H9 (cell line): ENCODE measurements around the gene BRD7. TPM values are rescaled to one million over a fixed set of nuclear protein-coding genes. Genes with fewer than 3 reads are reported as not detected.

ENCODE experiments used
- DNase-seq: peaks from one replicate; pipeline ENCODE4 v3.0.0-alpha.2; 2017
- H2AFZ ChIP-seq: one replicate; pipeline ENCODE4 v1.6.1; 2013; ENCODE audit warnings: mild to moderate bottlenecking, low read length, control low read depth, moderate library complexity
- H2AK5ac ChIP-seq: 2 replicates; pipeline ENCODE4 v1.6.1; 2013; ENCODE audit warnings: low read length, control low read depth, mixed read lengths; ENCODE audit not compliant: insufficient read length
- H2BK120ac ChIP-seq: one replicate; pipeline ENCODE4 v1.6.1; 2013; ENCODE audit warnings: low read depth, mild to moderate bottlenecking, low read length, control low read depth, inconsistent platforms; ENCODE audit not compliant: poor library complexity, severe bottlenecking
- H2BK12ac ChIP-seq: 2 replicates; pipeline ENCODE4 v1.6.1; 2013; ENCODE audit warnings: low read length, control low read depth, mixed read lengths, low read depth; ENCODE audit not compliant: insufficient read length
- H2BK15ac ChIP-seq: 2 replicates; pipeline ENCODE4 v1.6.1; 2013; ENCODE audit warnings: low read depth, low read length, control low read depth
- H2BK20ac ChIP-seq: one replicate; pipeline ENCODE4 v1.6.1; 2013; ENCODE audit warnings: low read depth, mild to moderate bottlenecking, low read length, control low read depth, inconsistent platforms; ENCODE audit not compliant: poor library complexity, severe bottlenecking
- H2BK5ac ChIP-seq: 2 replicates; pipeline ENCODE4 v1.6.1; 2013; ENCODE audit warnings: low read length, control low read depth, mixed read lengths; ENCODE audit not compliant: insufficient read length
- H3K14ac ChIP-seq: 2 replicates; pipeline ENCODE4 v1.6.1; 2013; ENCODE audit warnings: low read length, control low read depth; ENCODE audit not compliant: insufficient read depth
- H3K18ac ChIP-seq: 2 replicates; pipeline ENCODE4 v1.6.1; 2013; ENCODE audit warnings: low read depth, mild to moderate bottlenecking, mixed read lengths, low read length, control low read depth; ENCODE audit not compliant: insufficient read length
- H3K23ac ChIP-seq: 2 replicates; pipeline ENCODE4 v1.6.1; 2013; ENCODE audit warnings: low read length, control low read depth, mixed read lengths, low read depth; ENCODE audit not compliant: insufficient read length
- H3K23me2 ChIP-seq: 2 replicates; pipeline ENCODE4 v1.6.1; 2013; ENCODE audit warnings: low read depth, mild to moderate bottlenecking, mixed read lengths, low read length, control low read depth; ENCODE audit not compliant: insufficient read length, poor library complexity, severe bottlenecking
- H3K27ac ChIP-seq: 2 replicates; pipeline ENCODE4 v1.5.1; 2013; ENCODE audit warnings: low read length, control low read depth, mixed read lengths, low read depth; ENCODE audit not compliant: insufficient read length
- H3K27me3 ChIP-seq: 2 replicates; pipeline ENCODE4 v1.6.1; 2013; ENCODE audit warnings: low read length, control low read depth, inconsistent platforms; ENCODE audit not compliant: insufficient read depth
- H3K4ac ChIP-seq: 2 replicates; pipeline ENCODE4 v1.6.1; 2013; ENCODE audit warnings: low read depth, mild to moderate bottlenecking, control low read depth, inconsistent platforms, low read length, moderate library complexity
- H3K4me1 ChIP-seq: 2 replicates; pipeline ENCODE4 v1.6.1; 2013; ENCODE audit warnings: low read length, control low read depth, inconsistent platforms; ENCODE audit not compliant: insufficient read depth
- H3K4me2 ChIP-seq: 2 replicates; pipeline ENCODE4 v1.6.1; 2013; ENCODE audit warnings: low read length, control low read depth, mixed read lengths; ENCODE audit not compliant: insufficient read length, insufficient read depth
- H3K56ac ChIP-seq: 2 replicates; pipeline ENCODE4 v1.6.1; 2013; ENCODE audit warnings: low read depth, mild to moderate bottlenecking, mixed read lengths, low read length, control low read depth; ENCODE audit not compliant: insufficient read length
- H3K79me1 ChIP-seq: 2 replicates; pipeline ENCODE4 v1.6.1; 2013; ENCODE audit warnings: low read depth, mild to moderate bottlenecking, moderate library complexity, low read length, control low read depth, inconsistent platforms; ENCODE audit not compliant: insufficient read depth, poor library complexity, severe bottlenecking
- H3K79me2 ChIP-seq: 2 replicates; pipeline ENCODE4 v1.6.1; 2013; ENCODE audit warnings: low read length, control low read depth, inconsistent platforms; ENCODE audit not compliant: insufficient read depth
- H3K9ac ChIP-seq: 2 replicates; pipeline ENCODE4 v1.6.1; 2013; ENCODE audit warnings: low read length, control low read depth, mixed read lengths; ENCODE audit not compliant: insufficient read length; ENCODE audit errors: extremely low read depth
- H3K9me3 ChIP-seq: one replicate; pipeline ENCODE4 v1.6.1; 2013; ENCODE audit warnings: low read depth, low read length, inconsistent platforms; ENCODE audit not compliant: control insufficient read depth
- H3T11ph ChIP-seq: one replicate; pipeline ENCODE4 v1.6.1; 2013; ENCODE audit warnings: mild to moderate bottlenecking, low read length, control low read depth, inconsistent platforms
- H4K20me1 ChIP-seq: one replicate; pipeline ENCODE4 v1.6.1; 2013; ENCODE audit not compliant: control insufficient read depth, insufficient read length, insufficient read depth
- H4K5ac ChIP-seq: 2 replicates; pipeline ENCODE4 v1.6.1; 2013; ENCODE audit warnings: low read depth, mild to moderate bottlenecking, mixed read lengths, low read length, control low read depth; ENCODE audit not compliant: insufficient read length
- H4K8ac ChIP-seq: replicated peaks from 2 replicates; pipeline ENCODE4 v1.6.1; 2013; ENCODE audit warnings: low read length, control low read depth, mixed read lengths, low read depth; ENCODE audit not compliant: insufficient read length
- H4K91ac ChIP-seq: 2 replicates; pipeline ENCODE4 v1.6.1; 2013; ENCODE audit warnings: low read depth, mild to moderate bottlenecking, moderate library complexity, mixed read lengths, low read length, control low read depth; ENCODE audit not compliant: insufficient read length
- H3K27ac Mint-ChIP-seq, 3 experiments: 2 replicates in 2 of 3; 3 replicates in 1 of 3; pipeline ENCODE4 v1.8.0; 2020 to 2021; ENCODE audit warnings: mixed read lengths in 3 of 3, mild to moderate bottlenecking in 1 of 3, moderate library complexity in 1 of 3
- H3K27me3 Mint-ChIP-seq: 2 replicates; pipeline ENCODE4 v1.8.0; 2021; ENCODE audit warnings: low read depth, mild to moderate bottlenecking, moderate library complexity, mixed read lengths
- H3K36me3 Mint-ChIP-seq, 3 experiments: 2 replicates in 2 of 3; 3 replicates in 1 of 3; pipeline ENCODE4 v1.8.0; 2020 to 2021; ENCODE audit warnings: low read depth in 3 of 3, mixed read lengths in 3 of 3; ENCODE audit not compliant: insufficient read depth in 1 of 3
- H3K4me1 Mint-ChIP-seq, 2 experiments: 2 replicates each; pipeline ENCODE4 v1.8.0; 2020; ENCODE audit warnings: mixed read lengths in 2 of 2
- H3K4me3 Mint-ChIP-seq, 2 experiments: 2 replicates in 1 of 2; 3 replicates in 1 of 2; pipeline ENCODE4 v1.8.0; 2020 to 2021; ENCODE audit warnings: mild to moderate bottlenecking in 2 of 2, mixed read lengths in 2 of 2, moderate library complexity in 1 of 2
- H3K9me3 Mint-ChIP-seq, 2 experiments: 2 replicates in 1 of 2; 3 replicates in 1 of 2; pipeline ENCODE4 v1.8.0; 2020; ENCODE audit warnings: mild to moderate bottlenecking in 2 of 2, mixed read lengths in 2 of 2, moderate library complexity in 1 of 2
- CTCF ChIP-seq: fragments of 200-600 bp; sonication (generic); conservative IDR thresholded peaks from 3 replicates; pipeline ENCODE4 v1.8.0; 2021; ENCODE audit warnings: antibody characterized with exemption, mild to moderate bottlenecking
- WGBS: extraction: QIAGEN DNeasy Blood & Tissue Kit; methylation state at CpG from one replicate; pipeline ENCODE4 v1.1.7; 2013; ENCODE audit warnings: missing lambda C conversion rate, low lambda C conversion rate, mixed read lengths; ENCODE audit not compliant: insufficient read length; ENCODE audit errors: extremely low coverage; 5-methylcytosine and 5-hydroxymethylcytosine counted together
- total RNA-seq: library from RNA; stranded (reverse); gene quantifications from 2 replicates; pipeline ENCODE4 v1.2.1, GENCODE V29; 2021

Gene BRD7
- total RNA-seq, 1 experiment from 2014 or later = 112 TPM

- H3K14ac ChIP-seq = no peak overlapping the region
- H4K5ac ChIP-seq = no peak overlapping the region
- H3K27me3 Mint-ChIP-seq = peaks cover 2% of the 10 kb centered on the region
- H4K91ac ChIP-seq = no peak overlapping the region
- no peaks in the 10 kb centered on the region for H4K20me1 ChIP-seq
- no peaks in the 10 kb centered on the region for H3K79me2 ChIP-seq
- peaks cover 8% of the 10 kb centered on the region; the same call in 1 of the 2 replicates for H3K4me1 ChIP-seq
- H3K4me3 Mint-ChIP-seq = no peak overlapping the region
- H3K79me1 ChIP-seq = no peaks in the 10 kb centered on the region
- no peak overlapping the region for H2BK15ac ChIP-seq
- no peak overlapping the region for H3K27ac Mint-ChIP-seq
- H3K27ac ChIP-seq = no peak overlapping the region
- H4K8ac ChIP-seq = no peak overlapping the region
- H3K4ac ChIP-seq = no peak overlapping the region
- no CpG with 5 or more reads among the region's 8 CpGs for WGBS
- H3K36me3 Mint-ChIP-seq = no peaks in the 10 kb centered on the region; a peak in 1 of 7 replicates
- no peak overlapping the region for H2BK20ac ChIP-seq
- peaks cover 25 to 27% of the 10 kb centered on the region in 2 experiments for H3K4me1 Mint-ChIP-seq
- H3T11ph ChIP-seq = no peak overlapping the region
- no peak overlapping the region for H2AK5ac ChIP-seq
- H3K27me3 ChIP-seq = no peaks in the 10 kb centered on the region
- H2AFZ ChIP-seq = no peak overlapping the region
- H3K9me3 Mint-ChIP-seq = no peaks in the 10 kb centered on the region
- no peak overlapping the region for H3K56ac ChIP-seq
- H3K23me2 ChIP-seq = no peaks in the 10 kb centered on the region
- H3K4me2 ChIP-seq = no peak overlapping the region
- no peak overlapping the region for H3K23ac ChIP-seq
- no peak overlapping the region for H3K9ac ChIP-seq
- no peak overlapping the region for H3K18ac ChIP-seq
- no peak for DNase-seq
- H3K9me3 ChIP-seq = no peaks in the 10 kb centered on the region
- no peak for TF ChIP-seq CTCF
- H2BK120ac ChIP-seq = no peak overlapping the region
- H2BK12ac ChIP-seq = no peak overlapping the region
- H2BK5ac ChIP-seq = no peak overlapping the region
Observed at GRCh38 chr16:50393416-50393815, 24.6 kb upstream of the BRD7 start.
